Adrenal gland (tissue), 12 donors: Measurements from ENCODE around the gene PPIA. TPM values are rescaled to one million over a fixed set of nuclear protein-coding genes. Genes with fewer than 3 reads are reported as not detected.
A peak's percentile ranks its signal among the peaks of the same experiment; 100 is the strongest.

Source experiments
- DNase-seq, 7 donors: peaks; one replicate each; pipeline ENCODE4 v3.0.0-alpha.2; 2019 to 2020
- H3K27ac ChIP-seq, 5 donors: fragments of 200-600 bp; sonication (generic) in 4 of 5; 1 replicate in 3 of 5; 2 replicates in 2 of 5; pipeline versions ENCODE4 v1.5.1 to v1.8.0; 2016 to 2020; ENCODE audit warnings: mild to moderate bottlenecking in 1 of 5
- H3K27me3 ChIP-seq: fragments of 200-600 bp; 2 replicates; pipeline ENCODE4 v1.8.0; 2021
- H3K36me3 ChIP-seq, 2 donors: fragments of 200-600 bp; replicated peaks in 1 of 2; 1 replicate in 1 of 2; 2 replicates in 1 of 2; pipeline versions ENCODE4 v1.5.1 to v1.8.0; 2018 to 2022
- H3K4me1 ChIP-seq, 2 donors: fragments of 200-600 bp; replicated peaks in 1 of 2; 1 replicate in 1 of 2; 2 replicates in 1 of 2; pipeline versions ENCODE4 v1.5.1 to v1.8.0; 2018 to 2021
- H3K4me3 ChIP-seq, 4 donors: fragments of 200-600 bp; sonication (generic) in 3 of 4; one replicate each; pipeline ENCODE4 v1.5.1; 2016 to 2018
- H3K9me3 ChIP-seq, 3 donors: fragments of 200-600 bp; sonication (generic) in 1 of 3; replicated peaks in 1 of 3; 1 replicate in 2 of 3; 2 replicates in 1 of 3; pipeline versions ENCODE4 v1.5.1 to v1.8.0; 2016 to 2021
- POLR2A ChIP-seq, 2 donors: fragments of 450-650 bp; IDR thresholded peaks; one replicate each; pipeline ENCODE4 v1.6.1; 2017; ENCODE audit warnings: antibody characterized with exemption in 2 of 2, mild to moderate bottlenecking in 2 of 2, moderate library complexity in 1 of 2
- WGBS, 4 donors: extraction: QIAGEN DNeasy Blood & Tissue Kit in 2 of 4; methylation state at CpG; one replicate each; pipeline versions ENCODE4 v1.1.5 to v1.1.7; 2013 to 2017; 5-methylcytosine and 5-hydroxymethylcytosine counted together
- intact Hi-C, 2 donors: fragments of 100-400 bp; cut with DNase I; formaldehyde crosslinking; loops; one replicate each; pipeline versions ENCODE4 v1.14.1 to v1.15.0; 2022 to 2023
- polyA plus RNA-seq, 3 donors: library from polyadenylated mRNA; stranded (reverse); fragments of 200-250 nt in 2 of 3; fragments of 350-450 nt in 1 of 3; fragmentation: Illumina TruSeq in 1 of 3; extraction: RNeasy Lipid Tissue Mini Kit (QIAGEN cat#74804) in 1 of 3; gene quantifications; one replicate each; pipeline ENCODE4 v1.2.3, GENCODE V29; 2013 to 2014
- total RNA-seq, 9 donors: library from RNA; depleted of rRNA in 4 of 9; stranded (reverse); fragments of >200 nt in 4 of 9; fragments of 120-200 nt in 1 of 9; fragmentation: NEBNext Ultra II Directional in 1 of 9; extraction: Animal tissue kit (Norgen Biotek cat#: 25700) in 1 of 9; gene quantifications; one replicate each; pipeline versions ENCODE4 v1.1.0 to v1.2.4, GENCODE V29; 2013 to 2023
- TF ChIP-seq, protein P1 (sequence below), 6 experiments: fragments of 450-650 bp in 4 of 6; fragments of 200-600 bp in 2 of 6; sonication (generic) in 1 of 6; IDR thresholded peaks; 1 replicate in 5 of 6; 2 replicates in 1 of 6; pipeline versions ENCODE4 v1.5.1 to v1.8.0; 2016 to 2021; ENCODE audit warnings: antibody characterized with exemption in 6 of 6, mild to moderate bottlenecking in 2 of 6, moderate library complexity in 1 of 6
- donor health status: healthy with polysubstance abuse.
- donor health status: Bipolar disorder and iron deficiency.
- donor health status: DM: yes; HTN: yes; CAD: no.
- donor health status: DM: no; HTN: no; CAD: no.
- donor health status: DM: no; HTN: no; CAD: no.
- donor health status: DM: yes; HTN: yes; CAD: no.

PPIA gene
- total and polyA plus RNA-seq, 12 donors: 589 to 3,672 (median 1,389) TPM

DNA sequence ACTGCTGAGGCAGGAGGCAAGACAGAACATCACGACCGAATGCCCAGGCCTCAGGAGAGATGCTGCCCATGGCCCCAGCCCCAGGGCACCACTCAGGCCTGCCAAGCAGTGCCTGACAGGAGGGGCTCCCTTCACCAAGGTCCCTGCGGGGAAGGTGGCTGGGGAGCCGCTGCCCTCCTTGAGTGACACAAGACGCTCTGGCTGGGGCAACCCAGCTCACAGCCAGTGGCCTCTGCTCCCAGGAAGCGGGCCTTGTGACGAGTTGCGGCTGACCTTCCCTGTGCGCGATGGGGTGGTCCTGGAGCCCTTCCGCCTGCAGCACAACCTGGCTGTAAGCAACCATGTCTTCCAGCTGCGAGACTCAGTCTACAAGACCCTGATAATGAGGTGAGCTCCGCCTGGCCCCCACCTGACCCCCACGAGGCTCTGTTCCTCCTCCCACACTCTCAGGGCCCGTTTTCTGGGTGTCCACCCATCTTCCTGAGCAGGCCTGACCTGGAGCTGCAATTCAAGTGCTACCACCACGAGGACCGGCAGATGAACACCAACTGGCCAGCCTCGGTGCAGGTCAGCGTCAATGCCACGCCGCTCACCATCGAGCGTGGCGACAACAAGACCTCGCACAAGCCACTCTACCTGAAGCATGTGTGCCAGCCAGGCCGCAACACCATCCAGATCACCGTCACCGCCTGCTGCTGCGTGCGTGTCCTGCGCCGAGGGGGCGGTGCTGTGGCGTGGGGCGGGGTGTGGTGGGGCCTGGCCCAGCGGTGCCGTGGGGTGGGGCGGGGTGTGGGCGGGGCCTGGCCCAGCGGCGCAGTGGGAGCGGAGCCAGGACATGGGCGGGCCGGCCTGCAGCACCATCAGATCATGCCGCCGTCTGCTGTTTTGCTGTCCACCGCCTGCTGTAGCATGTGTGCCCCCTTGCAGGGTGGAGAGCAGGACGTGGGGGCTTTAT is 35.0 kb upstream of the PPIA start:
- no peaks in the 10 kb centered on the region for H3K9me3 ChIP-seq
- H3K27me3 ChIP-seq: no peaks in the 10 kb centered on the region
- peaks cover 6 to 8% of the 10 kb centered on the region in 2 donors for H3K4me1 ChIP-seq
- 87 to 94% (median 88%) methylated on average over 21 to 48 of the region's 48 CpGs for WGBS, 4 donors
- no peak overlapping the region for H3K4me3 ChIP-seq
- intact Hi-C loops: loop anchor here (10.0 kb wide), 3 partner anchors 73 to 177 kb away; partner anchors contain the start of gene TMED4 (in 1 of the 2)
- DNase-seq: no peak
- peaks cover 0 to 89% of the 10 kb centered on the region in 2 donors for H3K36me3 ChIP-seq
- H3K27ac ChIP-seq: no peak overlapping the region
- TF ChIP-seq POLR2A (IDR thresholded peaks at IDR 0.05): no peak
- TF ChIP-seq, protein P1, sequence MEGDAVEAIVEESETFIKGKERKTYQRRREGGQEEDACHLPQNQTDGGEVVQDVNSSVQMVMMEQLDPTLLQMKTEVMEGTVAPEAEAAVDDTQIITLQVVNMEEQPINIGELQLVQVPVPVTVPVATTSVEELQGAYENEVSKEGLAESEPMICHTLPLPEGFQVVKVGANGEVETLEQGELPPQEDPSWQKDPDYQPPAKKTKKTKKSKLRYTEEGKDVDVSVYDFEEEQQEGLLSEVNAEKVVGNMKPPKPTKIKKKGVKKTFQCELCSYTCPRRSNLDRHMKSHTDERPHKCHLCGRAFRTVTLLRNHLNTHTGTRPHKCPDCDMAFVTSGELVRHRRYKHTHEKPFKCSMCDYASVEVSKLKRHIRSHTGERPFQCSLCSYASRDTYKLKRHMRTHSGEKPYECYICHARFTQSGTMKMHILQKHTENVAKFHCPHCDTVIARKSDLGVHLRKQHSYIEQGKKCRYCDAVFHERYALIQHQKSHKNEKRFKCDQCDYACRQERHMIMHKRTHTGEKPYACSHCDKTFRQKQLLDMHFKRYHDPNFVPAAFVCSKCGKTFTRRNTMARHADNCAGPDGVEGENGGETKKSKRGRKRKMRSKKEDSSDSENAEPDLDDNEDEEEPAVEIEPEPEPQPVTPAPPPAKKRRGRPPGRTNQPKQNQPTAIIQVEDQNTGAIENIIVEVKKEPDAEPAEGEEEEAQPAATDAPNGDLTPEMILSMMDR (IDR thresholded peaks at IDR 0.05): no peak

DNA sequence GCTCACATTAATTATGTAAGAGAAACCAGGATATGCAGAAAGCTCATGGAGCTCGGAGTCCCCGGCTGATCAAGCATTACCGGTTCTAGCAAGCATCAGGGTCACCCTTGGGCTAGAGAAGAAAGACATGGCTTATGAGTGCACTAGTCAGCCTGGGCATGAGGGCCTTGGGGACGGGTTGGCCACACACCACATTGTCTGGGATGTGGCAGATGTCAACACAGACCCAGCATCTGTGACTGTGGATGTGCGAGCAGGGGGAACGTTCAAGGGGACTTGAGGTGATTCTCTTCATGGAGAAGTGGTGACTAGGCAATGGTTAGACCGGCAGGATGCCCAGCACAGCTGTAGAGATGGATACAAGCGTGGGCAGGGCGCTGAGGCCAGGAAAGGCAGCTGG is 34.2 kb upstream of the PPIA start:
- Histone ChIP-seq H3K4me3 (no peak overlapping the region), H3K27ac (no peak overlapping the region), H3K36me3 (peaks cover 0 to 89% of the 10 kb centered on the region in 2 donors), H3K27me3 (no peaks in the 10 kb centered on the region), H3K4me1 (peaks cover 6 to 8% of the 10 kb centered on the region in 2 donors), H3K9me3 (no peaks in the 10 kb centered on the region)
- TF ChIP-seq, protein P1 (IDR thresholded peaks at IDR 0.05): no peak
- TF ChIP-seq POLR2A (IDR thresholded peaks at IDR 0.05): no peak
- 88 to 96% (median 90%) methylated on average over 9 of the region's 9 CpGs for WGBS, 4 donors
- intact Hi-C loops: loop anchor here (10.0 kb wide), 3 partner anchors 73 to 177 kb away; partner anchors contain the start of gene TMED4 (in 1 of the 2)
- DNase-seq: no peak

- peaks cover 8 to 9% of the 10 kb centered on the region in 2 donors for H3K4me1 ChIP-seq
- intact Hi-C loops: loop anchor here (10.0 kb wide), 3 partner anchors 72 to 178 kb away; partner anchors contain the start of gene TMED4 (in 1 of the 2)
- 90 to 95% (median 92%) methylated on average over 11 to 20 of the region's 20 CpGs for whole genome bisulfite sequencing, 4 donors
- H3K36me3 ChIP-seq: peaks cover 0 to 86% of the 10 kb centered on the region in 2 donors
- no peak overlapping the region for H3K4me3 ChIP-seq
- no peaks in the 10 kb centered on the region for H3K27me3 ChIP-seq
- no peak overlapping the region for H3K27ac ChIP-seq
- TF ChIP-seq, protein P1 (IDR thresholded peaks at IDR 0.05): no peak
- no peak for DNase-seq
- no peaks in the 10 kb centered on the region for H3K9me3 ChIP-seq
These were observed 33.6 kb upstream of the PPIA start for GRCh38 chr7:44762726-44763522.

DNA sequence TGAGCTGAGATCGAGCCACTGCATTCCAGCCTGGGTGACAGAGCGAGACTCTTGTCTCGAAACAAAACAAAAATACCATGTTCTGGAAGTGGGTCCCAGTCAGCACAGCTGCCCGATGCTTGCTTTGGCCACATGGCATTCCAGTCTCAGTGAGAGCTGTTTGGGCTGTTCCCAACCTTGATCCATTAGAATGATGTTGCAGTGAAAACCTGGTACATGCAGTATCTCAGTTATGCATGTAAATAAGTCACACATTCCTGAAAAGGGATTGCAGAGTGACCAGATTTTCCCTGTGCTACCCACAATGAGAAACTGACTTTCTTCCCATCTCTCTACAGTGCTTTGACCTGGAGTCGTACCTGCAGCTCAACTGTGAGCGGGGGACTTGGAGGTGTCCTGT is 32.4 kb upstream of the PPIA start:
- Histone ChIP-seq H3K36me3 (peaks cover 0 to 81% of the 10 kb centered on the region in 2 donors), H3K27ac (peak overlapping the region in 1 of 5 donors; percentile 78), H3K27me3 (no peaks in the 10 kb centered on the region), H3K9me3 (no peaks in the 10 kb centered on the region), H3K4me1 (peaks cover 8 to 19% of the 10 kb centered on the region in 2 donors), H3K4me3 (no peak overlapping the region)
- intact Hi-C loops: loop anchor here (10.0 kb wide), 3 partner anchors 71 to 179 kb away; partner anchors contain the start of gene TMED4 (in 1 of the 2)
- TF ChIP-seq POLR2A (IDR thresholded peaks at IDR 0.05): no peak
- TF ChIP-seq, protein P1 (IDR thresholded peaks at IDR 0.05): no peak
- no peak for DNase-seq
- WGBS, 4 donors: 94 to 97% (median 96%) methylated on average over 6 of the region's 6 CpGs
